GM12873 (cell line): ENCODE results near the gene SOWAHA.

Experiments used
- CTCF ChIP-seq: IDR thresholded peaks from 2 replicates; pipeline ENCODE4 v1.5.1; 2012; ENCODE audit warnings: low read depth, mild to moderate bottlenecking, moderate library complexity, low read length, control low read depth; ENCODE audit not compliant: insufficient read depth; ENCODE audit errors: missing control alignments

The SOWAHA gene

GRCh38 chr5:132830436-132831094 is 17.5 kb downstream of the SOWAHA start, which contains the start of gene SHROOM1:
Gene SHROOM1, minus strand, starts transcription at chr5:132830647. Its CDS starts 4,507 bp downstream, at chr5:132826140.
- no peak for TF ChIP-seq CTCF

- no peak for TF ChIP-seq CTCF
Observed at GRCh38 chr5:132831095-132831860, 18.2 kb downstream of the SOWAHA start.

GRCh38 chr5:132832612-132833011 is 19.5 kb downstream of the SOWAHA start:
- no peak for TF ChIP-seq CTCF

- no peak for TF ChIP-seq CTCF
Observed at GRCh38 chr5:132834057-132834456, 21.0 kb downstream of the SOWAHA start.

GRCh38 chr5:132836852-132837251 is 23.8 kb downstream of the SOWAHA start:
- TF ChIP-seq CTCF, result no peak

- no peak for TF ChIP-seq CTCF
Observed at GRCh38 chr5:132837868-132838267, 24.8 kb downstream of the SOWAHA start.

GRCh38 chr5:132838516-132839282 is 25.6 kb downstream of the SOWAHA start:
- no peak for TF ChIP-seq CTCF
